GM12878 (cell line): ENCODE results near the gene ARGLU1. TPM values are rescaled to one million over a fixed set of nuclear protein-coding genes. Genes with fewer than 3 reads are reported as not detected.

Experiments
- ATAC-seq: fragments of 200-7000 bp; cut with Tn5 transposase; 3 replicates; pipeline ENCODE4 v1.9.1; 2020; ENCODE audit warnings: mild to moderate bottlenecking, moderate library complexity
- BruUV-seq: library from RNA; stranded (reverse); fragments of 400-500 nt; replicated peaks from 2 replicates; lab custom pipeline; 2021; lab: Mats Ljungman, UMichigan
- CTCF ChIA-PET: fragments of 300-600 bp; sonication (Branson Sonifier 250); formaldehyde crosslinking; extraction: SDS; loops from one replicate; lab custom pipeline; 2021; ENCODE audit warnings: inconsistent platforms; lab: Yijun Ruan, JAX
- POLR2A ChIA-PET: fragments of 350-600 bp; formaldehyde crosslinking; extraction: SDS; loops from one replicate; lab custom pipeline; 2021; ENCODE audit warnings: inconsistent platforms; lab: Charles Lee
- RAD21 ChIA-PET: fragments of 300-600 bp; sonication (Branson Sonifier 250); formaldehyde crosslinking; loops from one replicate; lab custom pipeline; 2023; ENCODE audit warnings: antibody characterized with exemption; ENCODE audit not compliant: unreplicated experiment; lab: Charles Lee
- SMC1A ChIA-PET: fragments of 300-600 bp; sonication (Branson Sonifier 250); formaldehyde crosslinking; loops from one replicate; lab custom pipeline; 2023; ENCODE audit not compliant: unreplicated experiment, uncharacterized antibody; lab: Charles Lee
- DNase-seq: peaks from one replicate; pipeline ENCODE4 v3.0.0-alpha.2; 2011; ENCODE audit warnings: low read depth, low spot score
- FAIRE-seq: peaks from 3 replicates; lab custom pipeline; 2011; peaks lifted over from hg19 to GRCh38; lab: Jason Lieb, UNC
- H2AFZ ChIP-seq: 2 replicates; pipeline ENCODE4 v1.6.0; 2011; ENCODE audit warnings: low read depth, low read length, control low read depth; ENCODE audit not compliant: control insufficient read depth
- H3K27ac ChIP-seq: 2 replicates; pipeline ENCODE4 v1.5.1; 2011; ENCODE audit warnings: control low read depth; ENCODE audit not compliant: control insufficient read depth, insufficient read depth
- H3K27me3 ChIP-seq, 2 experiments: replicated peaks in 1 of 2; 2 replicates each; pipeline versions ENCODE4 v1.6.0 to v1.6.1; 2011; ENCODE audit warnings: low read length in 1 of 2; ENCODE audit not compliant: control insufficient read depth in 2 of 2, insufficient read depth in 2 of 2
- H3K36me3 ChIP-seq, 2 experiments: 2 replicates each; pipeline ENCODE4 v1.5.1; 2011; ENCODE audit warnings: low read length in 1 of 2; ENCODE audit not compliant: control insufficient read depth in 2 of 2, insufficient read depth in 2 of 2
- H3K4me1 ChIP-seq: 2 replicates; pipeline ENCODE4 v1.6.1; 2011; ENCODE audit warnings: mild to moderate bottlenecking, low read length, moderate library complexity, mixed read lengths; ENCODE audit not compliant: control insufficient read depth, insufficient read depth
- H3K4me2 ChIP-seq: 2 replicates; pipeline ENCODE4 v1.6.0; 2011; ENCODE audit warnings: control low read depth; ENCODE audit not compliant: control insufficient read depth, insufficient read depth
- H3K4me3 ChIP-seq: fragments of 200-600 bp; sonication (generic); 2 replicates; pipeline ENCODE4 v1.5.1; 2016
- H3K79me2 ChIP-seq: 2 replicates; pipeline ENCODE4 v1.6.0; 2011; ENCODE audit warnings: low read length; ENCODE audit not compliant: control insufficient read depth, insufficient read depth
- H3K9ac ChIP-seq: 2 replicates; pipeline ENCODE4 v1.8.0; 2011; ENCODE audit warnings: low read length, control low read depth, mixed read lengths; ENCODE audit not compliant: control insufficient read depth, insufficient read depth
- H3K9me3 ChIP-seq: replicated peaks from 3 replicates; pipeline ENCODE4 v1.5.1; 2011; ENCODE audit warnings: mild to moderate bottlenecking, low read length; ENCODE audit not compliant: control insufficient read depth, insufficient read depth
- H4K20me1 ChIP-seq: 2 replicates; pipeline ENCODE4 v1.6.0; 2011; ENCODE audit not compliant: control insufficient read depth, insufficient read depth
- ASH2L ChIP-seq: fragments of 300-600, 200-600 bp; sonication (generic); IDR thresholded peaks from 2 replicates; pipeline ENCODE4 v1.6.1; 2017; ENCODE audit warnings: low read depth, mild to moderate bottlenecking, borderline replicate concordance
- BHLHE40 ChIP-seq, 2 experiments: fragments of 450-650 bp in 1 of 2; IDR thresholded peaks; 2 replicates each; pipeline ENCODE4 v1.6.1; 2011 to 2017; ENCODE audit warnings: low read depth in 2 of 2, borderline replicate concordance in 1 of 2, improper control_type of control experiment in 1 of 2, low read length in 1 of 2, mild to moderate bottlenecking in 1 of 2
- BMI1 ChIP-seq: fragments of 450-650 bp; IDR thresholded peaks from 2 replicates; pipeline ENCODE4 v1.6.1; 2016; ENCODE audit warnings: mild to moderate bottlenecking, moderate library complexity, borderline replicate concordance
- CREB1 ChIP-seq: IDR thresholded peaks from 2 replicates; pipeline ENCODE4 v1.6.1; 2012; ENCODE audit warnings: low read depth, mild to moderate bottlenecking, inconsistent platforms
- CTCF ChIP-seq, 3 experiments: IDR thresholded peaks in 2 of 3; conservative IDR thresholded peaks in 1 of 3; 2 replicates each; pipeline ENCODE4 v1.5.1; 2011; ENCODE audit warnings: low read depth in 3 of 3, low read length in 3 of 3, mild to moderate bottlenecking in 3 of 3, control low read depth in 2 of 3, moderate library complexity in 2 of 3, inconsistent platforms in 1 of 3, mixed read lengths in 1 of 3; ENCODE audit not compliant: control insufficient read depth in 2 of 3, insufficient read depth in 1 of 3; ENCODE audit errors: extremely low read depth in 1 of 3
- EZH2 ChIP-seq: IDR thresholded peaks from 2 replicates; pipeline ENCODE4 v1.6.1; 2012; ENCODE audit warnings: low read depth, mild to moderate bottlenecking, control low read depth, inconsistent platforms, low read length, borderline replicate concordance; ENCODE audit not compliant: control insufficient read depth
- KAT2A ChIP-seq: conservative IDR thresholded peaks from 2 replicates; pipeline ENCODE4 v1.6.1; 2011; ENCODE audit warnings: low read depth, low read length; ENCODE audit not compliant: control insufficient read depth
- MLLT1 ChIP-seq: fragments of 450-650 bp; IDR thresholded peaks from 2 replicates; pipeline ENCODE4 v1.6.1; 2016; ENCODE audit warnings: mild to moderate bottlenecking
- RUNX3 ChIP-seq: IDR thresholded peaks from 2 replicates; pipeline ENCODE4 v1.6.1; 2012; ENCODE audit warnings: low read length, inconsistent platforms
- SKIL ChIP-seq: fragments of 450-650 bp; IDR thresholded peaks from 2 replicates; pipeline ENCODE4 v1.6.1; 2017; ENCODE audit warnings: mild to moderate bottlenecking, low read depth, inconsistent platforms; ENCODE audit not compliant: poor library complexity, severe bottlenecking
- SMAD1 ChIP-seq: fragments of 450-650 bp; IDR thresholded peaks from 2 replicates; pipeline ENCODE4 v1.6.1; 2018; ENCODE audit warnings: mild to moderate bottlenecking, low read depth; ENCODE audit not compliant: partially characterized antibody
- TAF1 ChIP-seq: IDR thresholded peaks from 2 replicates; pipeline ENCODE4 v1.6.1; 2011; ENCODE audit warnings: mild to moderate bottlenecking, low read depth, low read length, borderline replicate concordance
- TBL1XR1 ChIP-seq: IDR thresholded peaks from 2 replicates; pipeline ENCODE4 v1.6.1; 2012; ENCODE audit warnings: low read depth, low read length, improper control_type of control experiment
- ZNF217 ChIP-seq: fragments of 450-650 bp; IDR thresholded peaks from 2 replicates; pipeline ENCODE4 v1.6.1; 2017; ENCODE audit warnings: antibody characterized with exemption, mild to moderate bottlenecking
- WGBS: methylation state at CpG from one replicate; pipeline ENCODE4 v1.1.6; 2016; ENCODE audit warnings: low lambda C conversion rate; ENCODE audit not compliant: insufficient replicate concordance, insufficient coverage; ENCODE audit errors: missing lambda C conversion rate; 5-methylcytosine and 5-hydroxymethylcytosine counted together
- in situ Hi-C: fragments of 300-500 bp; cut with MboI; formaldehyde crosslinking; loops from 9 replicates; pipeline ENCODE4 v1.14.3; 2018; ENCODE audit warnings: mixed read lengths
- intact Hi-C: fragments of 100-400 bp; cut with micrococcal nuclease; formaldehyde crosslinking; loops from one replicate; pipeline ENCODE4 v1.14.2; 2022; ENCODE audit not compliant: unreplicated experiment
- polyA plus RNA-seq, 11 experiments: library from polyadenylated mRNA; depleted of rRNA in 4 of 11; unstranded in 6 of 11; stranded (reverse) in 5 of 11; fragments of >200 nt; fragmentation: Nextera tagmentation in 4 of 11; fragmentation: Illumina TruSeq in 1 of 11; extraction: Ambion mirVana in 4 of 11; extraction: Trizol in 1 of 11; gene quantifications; 1 replicate in 1 of 11; 2 replicates in 10 of 11; pipeline versions ENCODE4 v1.2.1 to v1.2.3, GENCODE V29; 2011 to 2016; ENCODE audit warnings: inconsistent platforms in 2 of 11, missing spikeins in 2 of 11, low read depth in 1 of 11
- total RNA-seq, 4 experiments: library from RNA; depleted of rRNA in 3 of 4; stranded (reverse); fragments of >200 nt in 3 of 4; fragmentation: Illumina TruSeq in 1 of 4; extraction: Trizol in 1 of 4; gene quantifications; 2 replicates each; pipeline versions ENCODE4 v1.2.1 to v1.2.3, GENCODE V29; 2013 to 2021
- TF ChIP-seq, protein P1 (sequence below): IDR thresholded peaks from 2 replicates; pipeline ENCODE4 v1.6.1; 2011; ENCODE audit warnings: mild to moderate bottlenecking, low read depth, low read length, moderate library complexity; ENCODE audit not compliant: insufficient replicate concordance

ARGLU1 gene
- total and polyA plus RNA-seq, 10 of the 15 experiments (the other 5 are each of a cell fraction or from before 2014, with no cell fraction given): 47.1 to 197 (median 98.3) TPM

DNA sequence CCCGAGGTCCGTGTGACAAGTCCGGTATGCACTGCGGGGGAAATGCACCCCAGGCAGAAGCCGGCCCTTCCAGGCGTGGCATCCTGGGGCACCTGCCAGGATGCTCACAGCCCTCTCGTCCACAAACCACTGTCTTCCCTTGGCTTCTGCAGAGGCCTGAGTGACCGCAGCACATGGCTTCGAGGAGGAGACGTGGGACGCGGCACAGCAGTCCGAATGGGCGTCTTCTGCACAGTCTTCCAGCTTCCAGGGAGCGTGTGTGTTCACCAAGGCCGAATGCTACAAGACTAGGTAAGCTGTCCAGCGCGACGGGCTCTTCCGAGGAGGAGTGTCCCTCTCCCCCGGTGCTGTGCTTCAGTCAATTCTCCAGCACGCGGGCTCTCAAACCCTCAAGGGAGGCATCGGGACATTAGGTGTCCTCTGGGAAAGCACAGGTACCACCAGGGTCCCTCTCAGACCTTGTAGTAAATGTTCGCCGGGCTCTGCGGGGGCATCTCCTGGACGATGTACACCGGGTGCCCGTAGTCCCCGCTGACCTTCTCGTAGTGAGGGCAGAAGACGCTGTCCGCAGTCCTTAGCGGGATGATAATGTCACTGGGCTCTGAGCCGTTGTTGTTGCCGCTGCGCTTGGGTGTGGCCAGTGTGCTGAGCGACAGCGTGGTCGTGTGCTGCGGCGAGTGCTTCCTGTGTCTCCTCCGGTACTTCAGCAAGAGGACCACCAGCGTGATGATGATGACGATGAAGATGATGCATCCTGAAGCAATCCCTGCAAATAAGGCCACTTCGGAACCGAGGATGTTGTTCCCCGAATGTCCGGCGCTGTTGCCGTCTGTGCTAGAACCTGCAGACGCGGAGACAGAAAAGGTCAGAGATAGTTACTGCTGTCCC is 75.1 kb downstream of the ARGLU1 start:
- no TSS peak for BruUV-seq
- Histone ChIP-seq H3K4me1 (peaks cover 6% of the 10 kb centered on the region), H4K20me1 (no peaks in the 10 kb centered on the region), H2AFZ (no peak overlapping the region), H3K4me3 (no peak overlapping the region), H3K36me3 (no peaks in the 10 kb centered on the region), H3K4me2 (peak overlapping the region; percentile 59), H3K79me2 (no peaks in the 10 kb centered on the region), H3K9ac (no peak overlapping the region), H3K27ac (no peak overlapping the region), H3K27me3 (no peaks in the 10 kb centered on the region; a peak in 1 of 4 replicates), H3K9me3 (peaks cover 2% of the 10 kb centered on the region; the same call in 1 of the 3 replicates)
- FAIRE-seq (no peak), ATAC-seq (no peak), DNase-seq (no peak)
- SMC1A ChIA-PET: interaction anchor here (1.0 to 1.7 kb wide), 3 partner anchors 8 to 38 kb away, joined by 3 to 6 read pairs (median 3); no protein-coding TSS in a partner anchor
- CTCF ChIA-PET: no interaction called here
- 87% methylated on average over 52 of the region's 54 CpGs for WGBS
- in situ Hi-C loops (no loop called here), intact Hi-C loops (no loop called here)
- RAD21 ChIA-PET: no interaction called here
- POLR2A ChIA-PET: interaction anchor here (0.6 kb wide), 1 partner anchor 10 kb away, joined by 3 read pairs; no protein-coding TSS in a partner anchor
- no peak for TF ChIP-seq SMAD1
- TF ChIP-seq RUNX3: no peak
- TF ChIP-seq, protein P1, sequence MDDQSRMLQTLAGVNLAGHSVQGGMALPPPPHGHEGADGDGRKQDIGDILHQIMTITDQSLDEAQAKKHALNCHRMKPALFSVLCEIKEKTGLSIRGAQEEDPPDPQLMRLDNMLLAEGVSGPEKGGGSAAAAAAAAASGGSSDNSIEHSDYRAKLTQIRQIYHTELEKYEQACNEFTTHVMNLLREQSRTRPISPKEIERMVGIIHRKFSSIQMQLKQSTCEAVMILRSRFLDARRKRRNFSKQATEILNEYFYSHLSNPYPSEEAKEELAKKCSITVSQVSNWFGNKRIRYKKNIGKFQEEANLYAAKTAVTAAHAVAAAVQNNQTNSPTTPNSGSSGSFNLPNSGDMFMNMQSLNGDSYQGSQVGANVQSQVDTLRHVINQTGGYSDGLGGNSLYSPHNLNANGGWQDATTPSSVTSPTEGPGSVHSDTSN: no peak
- no peak for TF ChIP-seq CTCF (IDR thresholded peaks at IDR 0.05 in 2 of 3, conservative IDR thresholded peaks at IDR 0.05 in 1 of 3; ENCODE audit: control insufficient read depth in 2 of 3, extremely low read depth in 1 of 3, insufficient read depth in 1 of 3, low read depth in 3 of 3, low read length in 3 of 3)
- TF ChIP-seq KAT2A: no peak
- no peak for TF ChIP-seq CREB1
- TF ChIP-seq SKIL: no peak
- no peak for TF ChIP-seq BHLHE40 (IDR thresholded peaks at IDR 0.05; ENCODE audit: borderline replicate concordance in 1 of 2, low read depth in 2 of 2, low read length in 1 of 2)
- TF ChIP-seq TAF1: no peak
- TF ChIP-seq EZH2: no peak
- TF ChIP-seq BMI1: no peak
- TF ChIP-seq MLLT1: no peak
- TF ChIP-seq ZNF217: no peak
- TF ChIP-seq ASH2L: no peak
- TF ChIP-seq TBL1XR1: no peak
